Smooth muscle cell of the brain vasculature (primary cell): ENCODE results near the gene DCPS.
"Not testable (repeated sequence)": the region's sequence is repeated elsewhere in the genome, so short reads cannot be mapped to it uniquely, and the experiment has no call there.

Experiments used
- DNase-seq: peaks from one replicate; pipeline ENCODE4 v3.0.0-alpha.2; 2012; ENCODE audit warnings: low read depth, low spot score

The DCPS gene

DNA sequence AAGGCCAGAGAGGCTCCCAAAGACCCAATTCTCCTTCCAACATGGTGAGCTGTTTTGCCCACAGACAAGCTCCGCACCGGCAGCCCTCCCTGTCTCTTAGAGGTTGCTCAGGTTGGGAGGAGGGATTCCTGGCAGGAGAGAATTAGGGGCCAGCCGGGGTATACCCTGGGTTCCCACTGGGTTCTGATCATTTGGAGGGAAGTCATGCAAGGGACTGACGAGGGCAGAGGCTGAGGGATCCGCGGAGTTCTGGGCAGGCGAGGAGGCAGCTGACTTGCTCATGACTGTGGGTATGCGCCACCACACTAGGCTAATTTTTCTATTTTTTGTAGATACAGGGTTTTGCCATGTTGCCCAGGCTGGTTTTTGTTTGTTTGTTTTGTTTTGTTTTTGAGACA is 56.2 kb downstream of the DCPS start:
- DNase-seq: no peak

DNA sequence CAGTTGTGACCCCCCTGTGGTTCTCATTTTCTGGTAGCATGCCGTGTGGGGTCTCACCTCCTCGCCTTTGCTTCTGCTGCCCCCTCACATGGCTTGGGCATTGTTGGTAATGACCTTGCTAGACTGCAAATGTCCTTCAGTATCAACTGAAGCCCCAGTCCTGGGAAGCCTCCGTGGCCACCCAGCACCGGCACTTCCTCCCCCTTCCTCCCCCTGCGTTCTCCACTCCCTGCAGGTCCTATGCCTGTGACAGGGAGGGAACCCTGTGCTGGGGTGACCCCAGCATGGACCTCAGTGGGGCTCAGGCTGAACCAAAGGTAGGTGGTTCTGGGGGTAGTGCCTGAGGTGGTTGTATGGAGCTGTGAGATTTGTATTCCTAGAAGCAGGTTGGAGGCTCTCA is 57.5 kb downstream of the DCPS start:
- no peak for DNase-seq

- no peak for DNase-seq
These were observed 59.2 kb downstream of the DCPS start for GRCh38 chr11:126362879-126363655.

GRCh38 chr11:126363706-126364248 is 59.9 kb downstream of the DCPS start:
- no peak for DNase-seq

DNA sequence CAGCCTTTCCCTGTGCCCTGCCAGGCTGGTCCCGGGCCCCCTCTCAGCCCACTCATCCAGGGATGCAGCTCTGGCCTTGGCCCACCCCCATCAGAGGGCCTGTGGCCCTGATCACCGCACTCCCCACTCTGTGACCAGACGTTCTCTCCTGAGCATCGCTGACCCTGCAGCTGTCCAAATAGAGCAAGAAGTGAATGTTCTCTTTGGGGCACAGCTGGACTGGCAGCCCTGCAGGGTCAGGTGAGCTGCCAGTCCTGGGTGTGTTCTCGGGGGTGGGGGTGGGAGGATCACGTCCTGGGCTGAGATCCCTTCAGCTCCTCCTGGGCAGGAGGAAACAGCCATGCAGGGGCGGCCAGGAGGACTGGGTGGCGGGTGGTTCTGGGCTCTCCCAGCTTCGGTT is 60.9 kb downstream of the DCPS start:
- not testable (repeated sequence) for DNase-seq

DNA sequence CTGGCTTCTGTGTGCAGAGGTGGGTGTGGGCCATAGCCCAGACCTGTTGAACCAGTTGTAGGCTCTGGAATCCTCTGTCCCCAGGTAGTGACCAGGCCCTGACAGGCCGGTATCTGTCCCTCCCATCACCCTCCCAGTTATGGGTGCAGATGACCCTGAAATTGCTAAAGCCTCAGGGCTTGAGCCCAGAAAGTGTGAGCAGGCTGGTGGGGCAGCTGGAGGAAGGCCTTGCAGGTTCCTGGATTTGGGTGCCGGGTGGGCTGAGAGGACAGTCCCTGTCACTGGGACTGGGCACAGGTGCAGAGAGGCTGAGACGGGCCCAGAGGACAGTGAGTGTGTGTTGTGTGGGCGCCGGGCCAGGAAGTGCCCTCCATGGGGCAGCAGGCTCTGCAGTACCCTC is 61.6 kb downstream of the DCPS start:
- DNase-seq: not testable (repeated sequence)

DNA sequence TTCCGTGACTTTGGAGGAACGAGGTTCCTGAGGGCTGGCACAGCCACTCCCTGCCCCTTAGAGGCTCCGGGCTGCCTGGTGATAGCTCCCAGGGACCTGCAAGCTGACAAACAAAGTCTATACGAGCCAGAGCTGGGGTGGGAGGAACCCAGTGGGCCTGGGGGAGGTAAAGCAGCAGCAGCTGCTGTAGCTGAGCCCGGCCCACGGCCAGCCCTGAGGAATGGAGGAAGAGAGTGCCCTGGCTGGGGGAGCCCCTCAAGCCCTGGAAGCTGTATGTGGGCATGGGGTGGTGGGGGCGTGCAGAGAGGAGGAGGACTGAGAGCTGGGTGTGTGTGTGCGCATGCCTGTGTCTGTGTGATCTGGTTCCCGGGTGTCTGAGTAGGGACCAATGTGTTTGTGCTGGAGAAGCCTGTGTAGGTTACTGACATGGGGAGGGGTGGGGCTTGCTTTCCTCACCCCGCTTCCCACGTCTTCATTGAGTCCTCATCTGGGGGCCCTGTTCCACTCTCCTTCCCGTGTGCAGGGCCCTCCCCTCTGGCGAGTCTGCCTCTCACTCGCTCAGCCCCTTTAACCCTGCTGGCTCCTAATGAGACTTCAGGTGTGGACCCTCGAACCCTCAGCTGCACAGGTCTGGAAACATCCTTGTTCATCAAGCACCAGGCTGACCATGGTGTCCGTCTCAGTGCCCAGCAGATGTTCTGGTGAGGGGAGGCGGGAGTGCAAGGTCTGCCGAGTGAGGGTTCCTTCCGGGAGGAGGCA is 62.4 kb downstream of the DCPS start:
- DNase-seq: no peak

DNA sequence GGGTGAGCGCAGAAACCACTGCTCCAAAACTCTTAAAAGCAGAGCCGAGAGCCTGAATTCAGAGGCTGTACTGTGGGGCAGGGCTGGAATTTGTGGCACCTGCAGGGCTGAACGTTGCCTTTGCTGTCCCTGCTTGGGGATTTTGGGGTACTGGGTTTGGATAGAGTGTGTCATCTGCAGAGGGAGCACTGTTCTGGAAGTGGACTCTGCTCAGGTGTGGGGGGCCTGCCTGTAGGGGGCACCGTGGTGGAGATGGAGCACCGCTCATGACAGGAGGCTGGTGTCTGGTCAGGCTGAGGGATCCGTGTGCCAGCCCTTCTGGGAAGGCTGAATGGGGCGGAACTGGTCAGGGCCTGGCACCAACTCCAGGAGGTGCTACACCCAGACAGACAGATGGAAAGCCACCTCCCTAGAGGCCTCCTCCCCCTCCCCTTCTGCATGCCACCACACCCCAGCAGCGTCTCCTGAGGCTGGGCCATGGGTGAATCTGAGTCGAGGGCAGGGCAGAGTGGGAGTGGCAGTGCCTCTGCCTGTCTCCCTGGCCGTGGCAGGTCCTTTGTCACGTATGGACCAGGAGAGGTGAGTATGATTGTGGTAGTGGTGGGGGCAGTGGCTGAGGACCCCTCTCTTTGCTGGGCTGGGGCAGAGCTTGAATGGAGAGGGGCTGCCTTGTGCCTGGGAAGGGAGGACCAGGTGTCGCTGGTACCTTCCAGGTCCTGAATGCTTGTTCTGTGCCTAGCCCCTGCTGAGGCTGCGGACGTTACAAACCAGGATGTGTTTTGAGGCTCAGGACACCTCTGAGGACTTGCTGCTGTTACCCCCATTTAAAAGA is 63.2 kb downstream of the DCPS start:
- DNase-seq: not testable (repeated sequence)

GRCh38 chr11:126367806-126368205 is 63.9 kb downstream of the DCPS start:
- not testable (repeated sequence) for DNase-seq

GRCh38 chr11:126368336-126369119 is 64.7 kb downstream of the DCPS start:
- DNase-seq: not testable (repeated sequence)

- DNase-seq: no peak
These were observed 66.2 kb downstream of the DCPS start for GRCh38 chr11:126370016-126370415.

- no peak for DNase-seq
These were observed 67.7 kb downstream of the DCPS start for GRCh38 chr11:126371595-126371994.

DNA sequence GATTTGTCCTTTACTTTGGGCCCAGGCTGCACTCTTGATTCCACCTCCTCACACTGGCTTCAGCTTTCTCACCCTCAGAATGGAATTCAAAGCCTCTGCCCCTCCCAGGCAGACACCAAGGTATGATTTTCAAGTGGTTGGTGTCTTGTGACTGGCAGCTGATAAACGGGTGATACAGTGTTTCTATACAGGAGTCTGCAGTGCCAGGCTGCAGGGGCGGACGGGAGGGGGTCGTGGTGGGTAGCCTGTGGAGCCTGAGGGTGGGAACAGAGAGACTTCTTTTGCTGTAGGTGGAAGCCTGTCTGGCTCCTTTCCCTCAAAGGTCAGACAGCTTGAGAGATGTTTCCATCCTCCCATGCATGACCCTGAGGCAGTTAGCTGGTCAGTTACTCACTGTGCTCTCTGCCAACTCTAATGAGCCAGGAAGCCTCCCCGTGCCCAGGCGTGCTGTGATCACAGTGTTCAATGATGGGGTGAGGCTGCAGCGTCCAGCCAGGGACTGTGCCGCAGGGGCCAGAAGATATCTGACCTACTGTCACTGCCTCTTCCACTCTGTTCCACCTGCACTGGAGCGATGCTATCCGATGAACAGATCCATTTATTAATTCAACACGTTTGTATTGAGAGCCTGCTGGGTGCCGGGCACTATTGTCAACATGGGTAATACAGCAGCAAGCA is 69.7 kb downstream of the DCPS start:
- DNase-seq: not testable (repeated sequence)

GRCh38 chr11:126374562-126375300 is 70.9 kb downstream of the DCPS start:
- not testable (repeated sequence) for DNase-seq

GRCh38 chr11:126375726-126376125 is 71.9 kb downstream of the DCPS start:
- DNase-seq: no peak

DNA sequence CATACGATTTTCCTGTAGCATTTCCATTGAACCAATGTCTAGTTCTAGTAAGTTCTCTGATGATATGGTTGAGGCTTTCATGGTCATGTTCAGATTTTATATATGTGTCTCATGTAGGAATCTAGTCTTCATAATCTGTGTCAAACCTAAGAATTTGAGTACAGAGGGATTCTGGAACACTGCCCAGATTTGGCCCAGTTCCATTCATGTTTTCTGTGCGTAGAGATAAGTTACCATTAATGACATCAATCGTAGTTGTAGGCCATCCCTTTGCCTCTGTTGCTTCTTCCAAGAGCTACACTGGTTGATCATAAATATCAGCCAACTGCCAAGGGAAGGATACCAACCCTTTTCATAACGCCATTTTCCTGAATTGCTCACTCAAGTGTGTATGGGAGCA is 74.9 kb downstream of the DCPS start:
- no peak for DNase-seq

DNA sequence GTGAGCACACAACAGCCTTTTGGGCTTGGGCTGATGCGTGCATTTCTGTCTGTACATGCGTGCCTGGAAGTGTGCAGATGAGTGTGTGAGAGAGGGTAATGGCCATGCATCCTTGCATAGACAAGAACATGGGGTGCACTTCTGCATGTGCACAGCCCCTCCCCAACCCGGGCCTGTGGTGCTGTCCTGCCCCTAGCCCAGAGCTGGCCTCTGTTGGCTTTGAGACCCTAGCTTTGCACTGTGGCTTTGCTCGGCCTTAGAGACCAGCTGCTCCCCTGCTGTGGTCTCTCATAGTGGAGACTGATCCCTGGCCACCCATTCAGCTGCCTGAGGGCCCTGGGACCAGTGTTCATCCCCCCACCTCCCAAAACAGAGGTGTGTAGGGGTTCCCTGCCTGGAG is 77.0 kb downstream of the DCPS start:
- no peak for DNase-seq

DNA sequence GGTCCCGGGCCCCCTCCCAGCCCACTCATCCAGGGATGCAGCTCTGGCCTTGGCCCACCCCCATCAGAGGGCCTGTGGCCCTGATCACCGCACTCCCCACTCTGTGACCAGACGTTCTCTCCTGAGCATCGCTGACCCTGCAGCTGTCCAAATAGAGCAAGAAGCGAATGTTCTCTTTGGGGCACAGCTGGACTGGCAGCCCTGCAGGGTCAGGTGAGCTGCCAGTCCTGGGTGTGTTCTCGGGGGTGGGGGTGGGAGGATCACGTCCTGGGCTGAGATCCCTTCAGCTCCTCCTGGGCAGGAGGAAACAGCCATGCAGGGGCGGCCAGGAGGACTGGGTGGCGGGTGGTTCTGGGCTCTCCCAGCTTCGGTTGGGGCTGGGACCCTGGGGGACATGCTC is 78.1 kb downstream of the DCPS start:
- not testable (repeated sequence) for DNase-seq

GRCh38 chr11:126382641-126383040 is 78.8 kb downstream of the DCPS start:
- DNase-seq: not testable (repeated sequence)
